K562 (cell line): ENCODE data around the gene CORO2A. TPM values are rescaled to one million over a fixed set of nuclear protein-coding genes. Genes with fewer than 3 reads are reported as not detected.

Experiments
- BRD9 ChIP-seq: fragments of 450-650 bp; IDR thresholded peaks from 2 replicates; pipeline ENCODE4 v1.6.1; 2018; ENCODE audit warnings: low read depth; ENCODE audit not compliant: partially characterized antibody
- CBFB ChIP-seq: sonication (generic); formaldehyde crosslinking; IDR thresholded peaks from 2 replicates; pipeline ENCODE4 v1.4.0; 2020; ENCODE audit warnings: mild to moderate bottlenecking, missing genetic modification reagents
- NR1H2 ChIP-seq: sonication (generic); formaldehyde crosslinking; IDR thresholded peaks from 2 replicates; pipeline ENCODE4 v1.4.0; 2020; ENCODE audit warnings: mild to moderate bottlenecking, missing genetic modification reagents
- POLR3G ChIP-seq: IDR thresholded peaks from 2 replicates; pipeline ENCODE4 v1.6.1; 2011; ENCODE audit not compliant: insufficient read length, insufficient replicate concordance; ENCODE audit errors: extremely low read depth
- SMAD2 ChIP-seq: fragments of 150-350 bp; IDR thresholded peaks from 2 replicates; pipeline ENCODE4 v1.6.1; 2014; ENCODE audit warnings: low read depth, mild to moderate bottlenecking, low read length
- SRSF9 ChIP-seq: fragments of 200-400 bp; formaldehyde crosslinking; IDR thresholded peaks from 2 replicates; pipeline ENCODE4 v1.6.1; 2017; ENCODE audit warnings: low read depth, low read length, borderline replicate concordance
- ZBTB1 ChIP-seq: sonication (generic); formaldehyde crosslinking; IDR thresholded peaks from 2 replicates; pipeline ENCODE4 v1.8.1; 2023; ENCODE audit warnings: missing genetic modification reagents, low read depth, mild to moderate bottlenecking, borderline replicate concordance
- ZC3H11A ChIP-seq: IDR thresholded peaks from 2 replicates; pipeline ENCODE4 v1.6.1; 2012; ENCODE audit warnings: low read depth, low read length, improper control_type of control experiment
- ZFP36 ChIP-seq: fragments of 150-350 bp; IDR thresholded peaks from 2 replicates; pipeline ENCODE4 v1.6.1; 2018; ENCODE audit warnings: low read length, low read depth; ENCODE audit not compliant: partially characterized antibody
- ZNF347 ChIP-seq: fragments of 450-650 bp; formaldehyde crosslinking; IDR thresholded peaks from 2 replicates; pipeline ENCODE4 v1.4.0; 2020; ENCODE audit warnings: low read depth, mild to moderate bottlenecking, moderate library complexity
- ZNF384 ChIP-seq: IDR thresholded peaks from 2 replicates; pipeline ENCODE4 v1.6.1; 2012; ENCODE audit warnings: low read depth, low read length, improper control_type of control experiment
- ZNF41 ChIP-seq: fragments of 250-450 bp; sonication (Bioruptor Pico); conservative IDR thresholded peaks from 2 replicates; pipeline ENCODE4 v1.4.0; 2020; ENCODE audit warnings: mild to moderate bottlenecking
- ZNF507 ChIP-seq: conservative IDR thresholded peaks from 2 replicates; pipeline ENCODE4 v1.6.1; 2017; ENCODE audit warnings: missing genetic modification characterization, missing compliant biosample characterization
- ZNF551 ChIP-seq: fragments of 250-450 bp; sonication (Bioruptor Pico); IDR thresholded peaks from 2 replicates; pipeline ENCODE4 v1.5.0; 2021; ENCODE audit warnings: mild to moderate bottlenecking, moderate library complexity
- ZNF583 ChIP-seq: fragments of 250-450 bp; sonication (Bioruptor Pico); IDR thresholded peaks from 2 replicates; pipeline ENCODE4 v1.4.0; 2020
- ZNF695 ChIP-seq: fragments of 450-650 bp; formaldehyde crosslinking; IDR thresholded peaks from 2 replicates; pipeline ENCODE4 v1.4.0; 2020; ENCODE audit warnings: mild to moderate bottlenecking, moderate library complexity
- ZZZ3 ChIP-seq: fragments of 450-650 bp; IDR thresholded peaks from 2 replicates; pipeline ENCODE4 v1.6.1; 2016; ENCODE audit warnings: antibody characterized with exemption, mild to moderate bottlenecking, moderate library complexity
- polyA plus RNA-seq, 8 experiments: library from polyadenylated mRNA; depleted of rRNA in 4 of 8; stranded (reverse) in 5 of 8; unstranded in 3 of 8; fragments of >200 nt; fragmentation: Nextera tagmentation in 2 of 8; fragmentation: Illumina TruSeq in 1 of 8; extraction: Ambion mirVana in 2 of 8; extraction: Trizol in 1 of 8; gene quantifications; 2 replicates each; pipeline versions ENCODE4 v1.2.1 to v1.2.3, GENCODE V29; 2011 to 2014; ENCODE audit warnings: inconsistent platforms in 1 of 8, missing spikeins in 1 of 8
- total RNA-seq, 7 experiments: library from RNA; depleted of rRNA in 6 of 7; stranded (reverse); fragments of >200 nt in 6 of 7; fragmentation: Illumina TruSeq in 2 of 7; extraction: Trizol in 2 of 7; gene quantifications; 2 replicates each; pipeline versions ENCODE4 v1.2.1 to v1.2.3, GENCODE V29; 2011 to 2021; ENCODE audit warnings: low replicate concordance in 1 of 7
- TF ChIP-seq, protein P1 (sequence below): fragments of 200-400 bp; formaldehyde crosslinking; IDR thresholded peaks from 2 replicates; pipeline ENCODE4 v1.6.1; 2017; ENCODE audit warnings: mild to moderate bottlenecking, low read depth, low read length, moderate library complexity
- TF ChIP-seq, protein P2 (sequence below), 2 experiments: fragments of 200-800 bp in 1 of 2; sonication (Bioruptor generic) in 1 of 2; sonication (generic) in 1 of 2; formaldehyde crosslinking in 1 of 2; IDR thresholded peaks in 1 of 2; conservative IDR thresholded peaks in 1 of 2; 2 replicates each; pipeline versions ENCODE4 v1.5.0 to v1.6.1; 2016 to 2020; ENCODE audit warnings: missing compliant biosample characterization in 1 of 2, missing genetic modification characterization in 1 of 2, missing genetic modification reagents in 1 of 2
- TF ChIP-seq, protein P3 (sequence below): fragments of 450-650 bp; IDR thresholded peaks from 2 replicates; pipeline ENCODE4 v1.6.1; 2016; ENCODE audit warnings: missing biosample characterization, missing genetic modification characterization
- TF ChIP-seq, protein P4 (sequence below): sonication (generic); formaldehyde crosslinking; IDR thresholded peaks from 2 replicates; pipeline ENCODE4 v1.8.1; 2023; ENCODE audit warnings: mild to moderate bottlenecking, missing genetic modification reagents
- TF ChIP-seq, protein P5 (sequence below): fragments of 250-450 bp; sonication (Bioruptor Pico); IDR thresholded peaks from 2 replicates; pipeline ENCODE4 v1.5.0; 2021; ENCODE audit warnings: mild to moderate bottlenecking, borderline replicate concordance

Gene CORO2A
- total and polyA plus RNA-seq, 9 of the 15 experiments (the other 6 are each of a cell fraction or from before 2014, with no cell fraction given) = 9.5 to 26.6 (median 18.0) TPM

DNA sequence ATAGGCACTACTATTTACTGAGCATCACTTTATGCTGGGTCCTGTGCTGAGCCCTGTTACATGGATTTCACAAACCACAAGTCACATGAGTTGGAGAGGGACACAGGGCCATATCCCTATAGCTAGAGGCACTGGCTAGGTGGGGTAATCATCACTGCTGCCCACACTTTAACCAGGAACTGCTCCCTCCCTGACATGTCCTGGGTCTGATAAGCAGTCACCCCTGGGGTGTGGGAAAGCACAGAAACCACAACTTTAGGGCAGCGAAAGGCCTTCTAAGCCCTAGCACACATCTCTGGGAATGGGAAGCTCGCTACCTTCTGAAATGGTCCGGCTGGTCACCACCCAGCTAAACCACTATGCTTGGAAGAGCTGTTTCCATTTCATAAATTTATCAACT is 48.0 kb upstream of the CORO2A start (continued):
- TF ChIP-seq BRD9 (no peak), ZFP36 (no peak), ZNF551 (CRISPR knock-in tag) (no peak), SMAD2 (no peak), POLR3G (no peak), ZNF583 (CRISPR knock-in tag) (peak; percentile 68; the same call in 1 of the 2 replicates), ZNF507 (no peak), NR1H2 (CRISPR knock-in tag) (no peak), SRSF9 (no peak), ZNF347 (CRISPR knock-in tag) (no peak), ZNF695 (CRISPR knock-in tag) (no peak), CBFB (no peak), ZC3H11A (no peak), ZNF384 (no peak), ZZZ3 (no peak), ZNF41 (CRISPR knock-in tag) (no peak), ZBTB1 (CRISPR knock-in tag) (no peak)
- TF ChIP-seq, protein P1, sequence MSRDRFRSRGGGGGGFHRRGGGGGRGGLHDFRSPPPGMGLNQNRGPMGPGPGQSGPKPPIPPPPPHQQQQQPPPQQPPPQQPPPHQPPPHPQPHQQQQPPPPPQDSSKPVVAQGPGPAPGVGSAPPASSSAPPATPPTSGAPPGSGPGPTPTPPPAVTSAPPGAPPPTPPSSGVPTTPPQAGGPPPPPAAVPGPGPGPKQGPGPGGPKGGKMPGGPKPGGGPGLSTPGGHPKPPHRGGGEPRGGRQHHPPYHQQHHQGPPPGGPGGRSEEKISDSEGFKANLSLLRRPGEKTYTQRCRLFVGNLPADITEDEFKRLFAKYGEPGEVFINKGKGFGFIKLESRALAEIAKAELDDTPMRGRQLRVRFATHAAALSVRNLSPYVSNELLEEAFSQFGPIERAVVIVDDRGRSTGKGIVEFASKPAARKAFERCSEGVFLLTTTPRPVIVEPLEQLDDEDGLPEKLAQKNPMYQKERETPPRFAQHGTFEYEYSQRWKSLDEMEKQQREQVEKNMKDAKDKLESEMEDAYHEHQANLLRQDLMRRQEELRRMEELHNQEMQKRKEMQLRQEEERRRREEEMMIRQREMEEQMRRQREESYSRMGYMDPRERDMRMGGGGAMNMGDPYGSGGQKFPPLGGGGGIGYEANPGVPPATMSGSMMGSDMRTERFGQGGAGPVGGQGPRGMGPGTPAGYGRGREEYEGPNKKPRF = no peak
- TF ChIP-seq, protein P2, sequence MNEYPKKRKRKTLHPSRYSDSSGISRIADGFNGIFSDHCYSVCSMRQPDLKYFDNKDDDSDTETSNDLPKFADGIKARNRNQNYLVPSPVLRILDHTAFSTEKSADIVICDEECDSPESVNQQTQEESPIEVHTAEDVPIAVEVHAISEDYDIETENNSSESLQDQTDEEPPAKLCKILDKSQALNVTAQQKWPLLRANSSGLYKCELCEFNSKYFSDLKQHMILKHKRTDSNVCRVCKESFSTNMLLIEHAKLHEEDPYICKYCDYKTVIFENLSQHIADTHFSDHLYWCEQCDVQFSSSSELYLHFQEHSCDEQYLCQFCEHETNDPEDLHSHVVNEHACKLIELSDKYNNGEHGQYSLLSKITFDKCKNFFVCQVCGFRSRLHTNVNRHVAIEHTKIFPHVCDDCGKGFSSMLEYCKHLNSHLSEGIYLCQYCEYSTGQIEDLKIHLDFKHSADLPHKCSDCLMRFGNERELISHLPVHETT (CRISPR knock-in tag; conservative IDR thresholded peaks at IDR 0.05 in 1 of 2, IDR thresholded peaks at IDR 0.05 in 1 of 2) = no peak
- TF ChIP-seq, protein P3, sequence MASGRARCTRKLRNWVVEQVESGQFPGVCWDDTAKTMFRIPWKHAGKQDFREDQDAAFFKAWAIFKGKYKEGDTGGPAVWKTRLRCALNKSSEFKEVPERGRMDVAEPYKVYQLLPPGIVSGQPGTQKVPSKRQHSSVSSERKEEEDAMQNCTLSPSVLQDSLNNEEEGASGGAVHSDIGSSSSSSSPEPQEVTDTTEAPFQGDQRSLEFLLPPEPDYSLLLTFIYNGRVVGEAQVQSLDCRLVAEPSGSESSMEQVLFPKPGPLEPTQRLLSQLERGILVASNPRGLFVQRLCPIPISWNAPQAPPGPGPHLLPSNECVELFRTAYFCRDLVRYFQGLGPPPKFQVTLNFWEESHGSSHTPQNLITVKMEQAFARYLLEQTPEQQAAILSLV = no peak
- TF ChIP-seq, protein P4, sequence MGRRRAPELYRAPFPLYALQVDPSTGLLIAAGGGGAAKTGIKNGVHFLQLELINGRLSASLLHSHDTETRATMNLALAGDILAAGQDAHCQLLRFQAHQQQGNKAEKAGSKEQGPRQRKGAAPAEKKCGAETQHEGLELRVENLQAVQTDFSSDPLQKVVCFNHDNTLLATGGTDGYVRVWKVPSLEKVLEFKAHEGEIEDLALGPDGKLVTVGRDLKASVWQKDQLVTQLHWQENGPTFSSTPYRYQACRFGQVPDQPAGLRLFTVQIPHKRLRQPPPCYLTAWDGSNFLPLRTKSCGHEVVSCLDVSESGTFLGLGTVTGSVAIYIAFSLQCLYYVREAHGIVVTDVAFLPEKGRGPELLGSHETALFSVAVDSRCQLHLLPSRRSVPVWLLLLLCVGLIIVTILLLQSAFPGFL = no peak
- TF ChIP-seq, protein P5, sequence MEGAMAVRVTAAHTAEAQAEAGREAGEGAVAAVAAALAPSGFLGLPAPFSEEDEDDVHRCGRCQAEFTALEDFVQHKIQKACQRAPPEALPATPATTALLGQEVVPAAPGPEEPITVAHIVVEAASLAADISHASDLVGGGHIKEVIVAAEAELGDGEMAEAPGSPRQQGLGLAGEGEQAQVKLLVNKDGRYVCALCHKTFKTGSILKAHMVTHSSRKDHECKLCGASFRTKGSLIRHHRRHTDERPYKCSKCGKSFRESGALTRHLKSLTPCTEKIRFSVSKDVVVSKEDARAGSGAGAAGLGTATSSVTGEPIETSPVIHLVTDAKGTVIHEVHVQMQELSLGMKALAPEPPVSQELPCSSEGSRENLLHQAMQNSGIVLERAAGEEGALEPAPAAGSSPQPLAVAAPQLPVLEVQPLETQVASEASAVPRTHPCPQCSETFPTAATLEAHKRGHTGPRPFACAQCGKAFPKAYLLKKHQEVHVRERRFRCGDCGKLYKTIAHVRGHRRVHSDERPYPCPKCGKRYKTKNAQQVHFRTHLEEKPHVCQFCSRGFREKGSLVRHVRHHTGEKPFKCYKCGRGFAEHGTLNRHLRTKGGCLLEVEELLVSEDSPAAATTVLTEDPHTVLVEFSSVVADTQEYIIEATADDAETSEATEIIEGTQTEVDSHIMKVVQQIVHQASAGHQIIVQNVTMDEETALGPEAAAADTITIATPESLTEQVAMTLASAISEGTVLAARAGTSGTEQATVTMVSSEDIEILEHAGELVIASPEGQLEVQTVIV (CRISPR knock-in tag) = no peak
